Mammary epithelial cell (primary cell): Measurements from ENCODE around the gene CAGE1.
"Not testable (repeated sequence)": the region's sequence is repeated elsewhere in the genome, so short reads cannot be mapped to it uniquely, and the experiment has no call there.

Experiments
- CTCF ChIP-seq, 2 donors: IDR thresholded peaks in 1 of 2; conservative IDR thresholded peaks in 1 of 2; 2 replicates each; pipeline ENCODE4 v1.5.1; 2011 to 2012; ENCODE audit warnings: inconsistent platforms in 2 of 2, low read length in 2 of 2, mild to moderate bottlenecking in 2 of 2, control low read depth in 1 of 2, low read depth in 1 of 2; ENCODE audit not compliant: insufficient read depth in 1 of 2; ENCODE audit errors: extremely low read depth in 1 of 2
- EZH2 ChIP-seq: IDR thresholded peaks from 2 replicates; pipeline ENCODE4 v1.6.1; 2012; ENCODE audit warnings: low read length, inconsistent platforms, borderline replicate concordance

GRCh38 chr6:7347551-7347997 is 42.0 kb downstream of the CAGE1 start:
- not testable (repeated sequence) for TF ChIP-seq CTCF (conservative IDR thresholded peaks at IDR 0.05 in 1 of 2, IDR thresholded peaks at IDR 0.05 in 1 of 2; ENCODE audit: extremely low read depth in 1 of 2, insufficient read depth in 1 of 2, low read depth in 1 of 2, low read length in 2 of 2); EZH2
